Activated CD8-positive, alpha-beta memory T cell treated with anti-CD3 and anti-CD28 coated beads, Interleukin-2, amount 50 U/mL, for 48 hours (primary cell): Measurements from ENCODE around the gene EIF4A3.
"Not testable (repeated sequence)": the region's sequence is repeated elsewhere in the genome, so short reads cannot be mapped to it uniquely, and the experiment has no call there.

Experiments used
- DNase-seq: peaks from one replicate; pipeline ENCODE4 v3.0.0-alpha.2; 2020

The EIF4A3 gene

GRCh38 chr17:80097844-80098691 lies 48.9 kb downstream of the EIF4A3 start:
- no peak for DNase-seq

- no peak for DNase-seq
Observed at GRCh38 chr17:80097127-80097621, 49.8 kb downstream of the EIF4A3 start.

GRCh38 chr17:80096561-80097021 lies 50.3 kb downstream of the EIF4A3 start:
- no peak for DNase-seq

- DNase-seq, result no peak
Observed at GRCh38 chr17:80095844-80096475, 51.0 kb downstream of the EIF4A3 start.

GRCh38 chr17:80095038-80095843 lies 51.7 kb downstream of the EIF4A3 start:
- no peak for DNase-seq

GRCh38 chr17:80092959-80093358 lies 54.0 kb downstream of the EIF4A3 start:
- DNase-seq, result no peak

- no peak for DNase-seq
Observed at GRCh38 chr17:80091376-80091775, 55.6 kb downstream of the EIF4A3 start.

GRCh38 chr17:80090164-80090563 lies 56.8 kb downstream of the EIF4A3 start:
- DNase-seq, result not testable (repeated sequence)

- no peak for DNase-seq
Observed at GRCh38 chr17:80089762-80090161, 57.2 kb downstream of the EIF4A3 start.

GRCh38 chr17:80087346-80088265 lies 59.3 kb downstream of the EIF4A3 start:
- DNase-seq, result no peak

- no peak for DNase-seq
Observed at GRCh38 chr17:80086616-80087015, 60.3 kb downstream of the EIF4A3 start.

- no peak for DNase-seq
Observed at GRCh38 chr17:80086081-80086480, 60.8 kb downstream of the EIF4A3 start.

GRCh38 chr17:80084773-80085172 lies 62.2 kb downstream of the EIF4A3 start:
- DNase-seq, result no peak
